Muscle of arm (tissue), 12 donors: ENCODE results near the gene PFN1. TPM values are rescaled to one million over a fixed set of nuclear protein-coding genes. Genes with fewer than 3 reads are reported as not detected.
"Not testable (repeated sequence)": the region's sequence is repeated elsewhere in the genome, so short reads cannot be mapped to it uniquely, and the experiment has no call there.

Source experiments
- DNase-seq: peaks from one replicate; pipeline ENCODE4 v3.0.0-alpha.2; 2013
- polyA plus RNA-seq, 12 donors: library from polyadenylated mRNA; unstranded; fragments of 120-200 nt; gene quantifications; one replicate each; pipeline ENCODE4 v1.2.1, GENCODE V29; 2013; ENCODE audit not compliant: insufficient read length in 12 of 12

The PFN1 gene
- polyA plus RNA-seq, 12 donors: 260 to 767 (median 354) TPM; not detected in 1

DNA sequence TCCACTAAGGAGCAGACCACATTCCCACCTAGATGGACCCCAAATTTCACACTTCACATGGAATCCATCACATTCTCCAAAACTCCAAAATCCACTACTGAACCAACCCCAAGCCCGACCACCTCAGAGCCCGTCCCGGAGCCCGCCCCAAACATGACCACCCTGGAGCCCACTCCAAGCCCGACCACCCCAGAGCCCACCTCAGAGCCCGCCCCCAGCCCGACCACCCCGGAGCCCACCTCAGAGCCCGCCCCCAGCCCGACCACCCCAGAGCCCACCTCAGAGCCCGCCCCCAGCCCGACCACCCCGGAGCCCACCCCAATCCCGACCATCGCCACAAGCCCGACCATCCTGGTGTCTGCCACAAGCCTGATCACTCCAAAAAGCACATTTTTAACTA, 14.7 kb downstream of the PFN1 start:
- no peak for DNase-seq

DNA sequence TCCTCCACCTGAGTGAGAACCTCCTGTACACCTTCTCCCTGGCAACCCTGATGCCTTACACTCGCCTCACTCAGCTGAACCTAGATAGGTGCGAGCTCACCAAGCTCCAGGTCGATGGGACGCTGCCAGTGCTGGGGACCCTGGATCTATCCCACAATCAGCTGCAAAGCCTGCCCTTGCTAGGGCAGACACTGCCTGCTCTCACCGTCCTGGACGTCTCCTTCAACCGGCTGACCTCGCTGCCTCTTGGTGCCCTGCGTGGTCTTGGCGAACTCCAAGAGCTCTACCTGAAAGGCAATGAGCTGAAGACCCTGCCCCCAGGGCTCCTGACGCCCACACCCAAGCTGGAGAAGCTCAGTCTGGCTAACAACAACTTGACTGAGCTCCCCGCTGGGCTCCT, 15.6 kb downstream of the PFN1 start:
- DNase-seq: no peak

DNA sequence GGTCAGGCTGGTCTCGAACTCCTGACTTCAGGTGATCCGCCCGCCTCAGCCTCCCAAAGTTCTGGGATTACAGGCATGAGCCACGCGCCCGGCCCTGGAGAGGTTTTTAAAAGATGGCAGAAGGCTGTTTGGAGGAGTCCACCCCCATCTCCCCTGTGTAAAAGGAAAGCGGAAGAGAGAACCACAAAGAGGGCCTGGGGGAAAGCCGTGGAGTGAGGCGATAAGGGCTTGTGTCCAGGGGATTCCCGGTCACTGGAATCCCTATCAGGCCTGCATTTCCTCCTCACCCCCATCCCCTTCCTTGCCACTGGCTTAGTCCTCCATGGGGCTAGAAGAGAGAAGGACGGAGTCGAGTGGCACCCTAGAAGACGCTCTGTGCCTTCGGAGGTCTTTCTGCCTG, 16.4 kb downstream of the PFN1 start, which contains the start of gene GP1BA:
TSS of gene GP1BA (plus strand) at position 315 of the 400 bp plus-strand sequence. CDS start 328 bp downstream, outside the sequence.
- no peak for DNase-seq

DNA sequence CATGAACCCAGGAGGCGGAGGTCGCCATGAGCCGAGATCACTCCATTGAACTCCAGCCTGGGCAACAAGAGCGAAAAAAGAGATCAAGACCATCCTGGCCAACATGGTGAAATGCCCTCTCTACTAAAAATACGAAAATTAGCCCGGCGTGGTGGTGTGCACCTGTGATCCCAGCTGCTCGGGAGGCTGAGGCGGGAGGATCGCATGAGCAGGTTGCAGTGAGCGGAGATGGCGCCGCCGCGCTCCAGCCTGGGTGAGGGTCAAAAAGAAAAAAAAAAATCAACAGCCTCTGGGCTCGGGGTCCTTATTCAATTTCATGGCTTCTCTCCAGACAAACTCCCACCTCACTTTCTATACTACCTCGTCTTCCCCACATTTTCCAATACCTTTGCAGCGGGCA, 19.4 kb downstream of the PFN1 start:
- no peak for DNase-seq

DNA sequence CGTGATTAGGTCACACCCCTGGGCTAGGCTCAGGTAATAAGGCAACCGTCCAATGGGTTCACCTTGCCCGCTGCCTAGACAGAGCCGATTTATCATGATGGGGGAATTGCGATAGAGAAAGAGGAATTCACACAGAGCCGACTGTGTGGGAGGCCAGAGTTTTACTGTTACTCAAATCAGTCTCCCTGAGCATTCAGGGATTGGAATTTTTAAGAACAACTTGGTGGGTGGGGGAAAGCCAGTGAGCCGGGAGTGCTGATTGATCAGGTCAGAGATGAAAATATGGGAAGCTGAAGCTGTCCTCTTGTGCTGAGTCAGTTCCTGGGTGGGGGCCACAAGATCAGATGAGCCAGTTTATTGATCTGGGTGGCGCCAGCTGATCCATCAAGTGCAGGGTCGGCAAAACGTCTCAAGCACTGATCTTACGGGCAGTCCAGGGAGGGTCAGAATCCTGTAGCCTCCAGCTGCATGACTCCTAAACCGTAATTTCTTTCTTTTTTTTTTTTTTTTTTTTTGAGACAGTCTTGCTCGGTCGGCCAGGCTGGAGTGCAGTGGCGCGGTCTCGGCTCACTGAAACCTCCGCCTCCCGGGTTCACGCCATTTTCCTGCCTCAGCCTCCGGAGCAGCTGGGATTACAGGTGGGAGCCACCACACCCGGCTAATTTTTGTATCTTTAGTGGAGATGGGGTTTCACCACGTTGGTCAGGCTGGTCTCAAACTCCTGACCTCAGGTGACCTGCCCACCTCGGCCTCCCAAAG, 21.6 kb downstream of the PFN1 start:
- not testable (repeated sequence) for DNase-seq

DNA sequence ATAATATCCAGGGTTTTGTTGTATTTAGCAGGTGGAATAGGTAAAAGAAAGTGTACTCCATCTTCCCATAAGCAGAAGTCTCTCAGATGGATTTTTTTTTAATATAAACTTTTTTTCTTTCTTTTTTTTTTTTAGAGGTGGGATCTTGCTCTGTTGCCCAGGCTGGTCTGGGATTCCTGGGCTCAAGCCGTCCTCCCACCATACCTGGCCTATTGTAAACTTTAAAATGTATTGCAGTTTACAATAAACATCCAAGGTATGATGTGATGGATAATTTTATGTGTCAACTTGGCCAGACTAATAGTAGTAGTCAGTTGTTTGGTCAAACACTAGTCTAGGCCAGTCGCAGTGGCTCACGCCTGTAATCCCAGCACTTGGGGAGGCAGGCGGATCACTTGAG, 27.0 kb downstream of the PFN1 start:
- no peak for DNase-seq

DNA sequence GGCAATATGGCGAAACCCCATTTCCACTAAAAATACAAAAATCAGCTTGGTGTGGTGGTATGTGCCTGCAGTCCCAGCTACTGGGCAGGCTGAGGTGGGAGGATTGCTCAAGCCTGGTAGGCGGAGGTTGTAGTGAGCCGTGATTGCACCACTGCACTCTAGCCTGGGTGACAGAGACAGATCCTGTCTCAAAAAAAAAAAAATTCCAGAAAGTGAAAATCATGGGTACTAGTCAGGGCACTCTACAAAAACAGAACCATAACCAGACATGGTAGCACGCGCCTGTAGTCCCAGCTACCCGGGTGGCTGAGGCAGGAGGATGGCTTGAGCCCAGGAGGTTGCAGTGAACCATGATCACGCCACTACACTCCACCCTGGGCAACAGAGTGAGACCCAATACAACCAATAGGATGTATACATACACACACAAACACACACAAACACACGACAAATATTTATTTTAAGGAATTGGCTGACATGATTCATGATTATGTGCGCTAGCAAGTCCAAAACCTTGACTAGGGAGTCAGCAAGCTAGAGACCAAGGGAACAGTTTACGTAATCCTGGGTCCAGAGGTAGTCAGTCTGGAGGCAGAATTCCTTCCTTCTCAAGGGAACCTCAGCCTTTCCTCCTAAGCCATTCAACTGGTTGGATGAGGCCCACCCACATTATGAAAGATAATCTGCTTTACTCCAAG, 27.8 kb downstream of the PFN1 start:
- DNase-seq: no peak

DNA sequence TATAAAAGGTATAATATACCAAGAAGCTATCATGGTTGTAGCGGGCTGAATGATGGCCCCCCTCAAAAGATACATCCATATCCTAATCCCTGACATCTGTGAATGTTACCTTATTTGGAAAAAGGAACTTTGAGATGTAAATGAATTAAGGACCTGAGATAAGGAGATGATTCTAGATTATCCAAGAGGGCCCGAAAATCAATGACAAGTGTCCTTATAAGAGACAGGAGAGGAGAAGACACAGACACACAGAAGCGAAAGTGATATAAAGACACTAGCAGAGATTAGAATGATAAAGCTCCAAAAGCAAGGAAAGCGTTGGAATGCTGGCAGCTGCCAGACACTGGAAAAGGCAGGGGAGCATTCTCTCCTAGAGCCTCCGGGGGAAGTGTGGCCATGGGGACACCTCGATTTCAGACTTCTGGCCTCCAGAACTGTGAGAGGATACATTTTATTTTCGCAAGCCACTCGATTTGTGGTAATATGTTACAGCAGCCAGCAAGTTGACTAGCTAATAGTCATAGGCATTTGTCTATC, 28.8 kb downstream of the PFN1 start:
- DNase-seq: no peak

DNA sequence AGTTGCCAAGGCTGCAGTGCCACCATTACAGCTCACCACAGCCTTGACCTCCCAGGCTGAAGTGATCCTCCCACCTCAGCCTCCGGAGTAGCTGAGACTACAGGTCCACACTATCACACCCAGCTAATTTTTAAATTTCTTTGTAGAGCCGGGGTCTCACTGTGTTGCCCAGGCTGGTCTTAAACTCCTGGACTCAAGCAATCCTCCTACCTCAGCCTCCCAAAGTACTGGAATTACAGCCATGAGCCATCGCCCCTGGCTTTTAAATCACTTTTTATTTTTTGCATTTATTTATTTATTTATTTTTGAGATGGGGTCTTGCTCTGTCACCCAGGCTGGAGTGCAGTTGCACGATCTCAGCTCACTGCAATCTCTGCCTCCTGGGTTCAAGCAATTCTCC, 33.8 kb downstream of the PFN1 start:
- DNase-seq: not testable (repeated sequence)

DNA sequence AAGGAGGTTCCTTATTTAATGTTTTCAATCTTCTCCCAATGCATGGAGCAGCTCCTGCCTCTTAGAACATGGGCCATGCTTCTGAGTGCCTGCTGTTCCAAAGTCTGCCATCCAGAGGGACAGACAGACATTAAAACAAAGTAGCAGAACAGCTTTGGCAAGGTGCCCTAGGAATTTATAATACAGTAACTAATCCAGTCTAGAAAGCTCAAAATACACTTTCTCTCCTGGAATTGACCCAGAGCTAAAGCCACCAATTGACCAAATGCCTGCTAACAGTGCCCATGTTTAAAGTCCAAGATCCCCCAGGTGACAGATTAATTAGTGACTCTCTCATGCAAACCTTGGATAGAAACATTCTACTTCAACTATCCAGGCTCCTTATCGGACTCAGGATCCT, 34.3 kb downstream of the PFN1 start:
- no peak for DNase-seq

DNA sequence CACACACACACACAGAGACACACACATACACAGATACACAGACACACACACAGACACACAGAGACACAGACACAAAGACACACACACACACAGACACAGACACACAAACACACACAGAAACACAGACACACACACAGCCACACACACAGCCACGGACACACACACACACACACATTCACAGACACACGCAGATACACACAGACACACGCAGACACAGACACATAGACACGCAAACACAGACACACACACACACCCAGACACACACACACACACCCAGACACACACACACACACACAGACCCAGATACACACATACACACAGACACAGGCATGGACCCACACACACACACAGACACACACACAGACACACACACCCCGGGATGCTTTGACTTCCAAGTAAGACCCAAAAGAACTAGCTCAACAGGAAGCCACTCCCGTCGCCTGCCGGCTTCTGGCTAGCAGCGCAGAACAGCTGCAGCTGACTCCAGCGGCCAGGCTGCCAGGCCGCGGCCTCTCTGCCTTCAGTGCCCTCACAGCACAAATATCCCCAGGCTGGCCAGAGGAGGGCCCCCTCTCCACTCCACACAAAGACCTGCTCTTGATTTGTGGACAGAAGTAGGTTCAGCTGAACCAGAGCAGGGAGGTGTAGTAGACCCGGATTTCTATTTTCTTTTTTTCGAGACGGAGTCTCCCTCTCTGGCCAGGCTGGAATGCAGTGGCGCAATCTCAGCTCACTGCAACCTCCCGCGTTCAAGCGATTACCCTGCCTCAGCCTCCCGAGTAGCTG, 39.4 kb downstream of the PFN1 start:
- DNase-seq: peak; percentile 89

DNA sequence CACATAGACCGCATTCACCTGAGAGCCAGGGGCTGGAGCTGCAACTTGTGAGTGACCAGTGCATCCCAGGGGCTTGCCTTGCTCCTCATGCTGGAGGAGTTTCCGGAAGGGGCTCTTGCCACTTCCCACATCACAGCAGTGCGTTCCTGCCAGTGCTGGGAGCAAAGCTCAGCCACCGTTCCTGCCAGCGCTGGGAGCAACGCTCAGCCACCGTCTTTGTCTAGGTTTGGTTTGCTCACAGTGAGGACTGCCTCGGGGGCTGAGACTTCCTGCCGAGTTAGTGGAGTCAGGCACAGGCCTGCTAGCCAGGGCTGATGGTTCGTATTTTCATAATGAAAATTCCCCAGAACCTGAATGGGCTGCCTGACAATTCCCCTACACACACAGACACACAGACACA, 40.0 kb downstream of the PFN1 start:
- DNase-seq: no peak

DNA sequence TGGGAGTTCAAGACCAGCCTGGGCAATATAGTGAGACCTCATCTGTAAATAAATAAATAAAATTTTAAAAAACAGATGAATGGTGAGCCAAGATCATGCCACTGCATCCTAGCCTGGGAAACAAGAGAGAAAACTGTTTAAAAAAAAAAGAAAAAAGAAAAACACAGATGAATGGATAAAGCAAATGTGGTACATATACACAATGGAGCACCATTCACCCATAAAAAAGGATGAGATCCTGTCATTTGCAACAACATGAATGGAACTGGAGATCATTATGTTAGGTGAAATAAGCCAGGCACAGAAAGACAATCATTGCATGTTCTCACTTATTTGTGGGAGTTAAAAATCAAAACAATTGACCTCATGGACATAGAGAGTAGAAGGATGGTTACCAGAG, 41.7 kb downstream of the PFN1 start:
- DNase-seq: not testable (repeated sequence)

DNA sequence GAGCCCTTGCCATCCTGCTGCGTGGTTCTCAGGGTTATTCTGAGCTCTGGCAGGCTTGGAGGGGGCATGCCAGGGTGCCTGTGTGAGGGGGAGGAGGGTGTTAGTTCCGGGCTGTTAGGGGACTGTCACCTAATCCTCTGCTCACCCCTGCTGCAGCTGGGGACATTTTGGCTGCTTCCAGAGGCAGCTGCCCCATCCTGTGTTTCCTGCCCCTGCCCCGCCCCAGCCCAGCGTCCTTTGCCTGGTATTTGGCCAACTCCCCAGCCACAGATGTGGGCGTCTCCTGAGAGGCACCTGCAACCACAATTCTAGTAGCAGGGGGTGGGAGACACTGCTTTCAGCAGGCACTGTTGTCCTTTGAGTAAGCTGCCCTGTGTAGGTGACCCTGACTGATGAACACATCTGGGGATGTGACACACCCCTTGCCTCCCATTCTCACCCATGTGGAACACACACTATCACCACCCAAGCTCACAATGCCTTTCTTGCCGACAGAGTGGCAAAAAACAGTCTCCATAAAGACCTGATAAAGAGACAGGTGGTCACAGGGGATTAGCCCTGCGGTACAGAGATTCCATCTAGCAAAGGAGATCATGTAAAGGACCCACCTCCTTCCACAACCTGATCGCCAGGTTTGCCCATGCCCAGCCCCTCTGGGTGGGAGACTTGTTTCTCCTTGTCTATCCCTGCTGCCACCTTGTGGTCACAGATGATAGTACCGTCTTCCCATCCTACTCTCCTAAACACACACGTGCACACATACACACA, 45.1 kb downstream of the PFN1 start, which contains the start of gene CHRNE:
TSS of gene CHRNE (minus strand) at position 48 of the 768 bp plus-strand sequence. CDS start at position 13, 35 bp downstream.
- peak; percentile 79 for DNase-seq

DNA sequence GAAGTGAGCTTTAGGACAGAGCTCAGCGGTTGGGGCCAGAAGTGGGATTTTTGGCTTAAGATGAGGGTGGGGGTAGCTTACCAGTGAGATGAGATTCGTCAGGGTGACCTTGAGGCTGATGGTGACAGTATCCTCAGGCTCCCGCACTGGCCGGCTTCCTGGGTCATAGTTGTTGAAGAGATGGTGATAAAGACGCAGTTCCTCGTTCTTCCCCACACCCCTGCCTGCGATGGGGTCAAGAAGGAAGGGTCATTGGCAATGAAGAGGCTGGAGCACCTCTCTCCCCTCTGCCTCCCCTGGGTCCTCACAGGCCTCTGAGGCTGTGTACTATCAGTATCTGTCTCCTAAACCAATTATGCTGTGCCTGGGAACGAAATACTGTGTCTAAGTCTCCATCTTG, 45.8 kb downstream of the PFN1 start:
- no peak for DNase-seq

DNA sequence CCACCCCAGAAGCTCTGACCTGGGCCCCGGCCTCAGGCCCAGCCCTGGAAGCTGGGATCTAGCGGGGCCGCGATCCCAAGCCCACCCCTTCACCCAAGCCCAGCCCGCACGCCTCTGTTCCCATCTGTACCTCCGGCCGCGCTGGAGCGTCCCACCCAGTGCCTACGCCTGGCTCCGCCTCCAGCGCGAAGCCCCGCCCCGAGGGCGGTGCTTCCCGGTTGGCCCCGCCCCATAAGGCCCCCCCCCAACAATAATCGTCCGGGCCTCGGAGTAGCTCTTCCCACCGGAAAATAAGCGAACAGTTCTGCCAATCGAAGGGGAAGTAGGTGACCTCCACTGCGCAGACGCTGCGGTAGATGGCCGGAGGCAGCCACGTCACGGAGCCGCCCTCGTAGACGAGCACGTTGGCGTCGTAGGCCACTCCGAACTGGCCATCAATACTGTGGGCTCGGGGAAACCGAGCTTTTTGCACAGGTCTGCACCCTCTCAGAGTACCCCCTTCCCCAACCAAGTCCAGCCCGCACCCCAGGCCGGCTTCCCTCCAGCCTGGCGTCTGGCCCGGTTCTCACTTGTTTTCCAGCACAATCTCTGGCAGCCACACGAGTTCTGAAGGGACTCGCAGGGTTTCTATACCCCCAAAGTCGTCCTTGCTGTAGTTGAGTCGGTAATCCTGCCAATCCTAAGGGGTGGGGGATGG, 46.5 kb downstream of the PFN1 start:
- DNase-seq: no peak

DNA sequence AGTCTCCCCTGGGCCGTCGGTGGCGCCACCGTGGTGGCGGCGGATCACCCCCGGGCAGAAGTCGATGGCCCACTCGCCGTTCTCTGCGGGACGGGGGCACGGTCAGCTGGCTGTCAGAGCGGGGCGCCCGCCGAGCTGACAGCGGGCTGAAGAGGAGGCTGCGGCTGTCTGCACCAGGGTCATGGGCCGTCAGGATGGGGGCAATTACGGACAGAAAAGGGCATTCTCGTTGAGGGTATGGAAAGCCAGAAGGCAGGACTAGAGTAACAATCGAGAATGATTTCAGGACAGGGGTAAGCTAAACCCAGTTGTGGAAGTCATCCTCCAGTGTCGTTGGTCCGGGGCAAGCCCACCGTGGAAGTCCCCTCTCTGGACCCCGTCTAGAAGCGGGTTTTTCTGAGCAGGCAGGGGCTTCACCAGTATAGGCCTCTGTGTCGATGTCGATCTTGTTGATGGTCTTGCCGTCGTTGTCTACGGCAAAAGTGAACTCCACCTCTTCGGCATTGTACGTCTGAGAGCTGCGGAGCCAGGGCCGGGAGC, 47.2 kb downstream of the PFN1 start:
- no peak for DNase-seq

DNA sequence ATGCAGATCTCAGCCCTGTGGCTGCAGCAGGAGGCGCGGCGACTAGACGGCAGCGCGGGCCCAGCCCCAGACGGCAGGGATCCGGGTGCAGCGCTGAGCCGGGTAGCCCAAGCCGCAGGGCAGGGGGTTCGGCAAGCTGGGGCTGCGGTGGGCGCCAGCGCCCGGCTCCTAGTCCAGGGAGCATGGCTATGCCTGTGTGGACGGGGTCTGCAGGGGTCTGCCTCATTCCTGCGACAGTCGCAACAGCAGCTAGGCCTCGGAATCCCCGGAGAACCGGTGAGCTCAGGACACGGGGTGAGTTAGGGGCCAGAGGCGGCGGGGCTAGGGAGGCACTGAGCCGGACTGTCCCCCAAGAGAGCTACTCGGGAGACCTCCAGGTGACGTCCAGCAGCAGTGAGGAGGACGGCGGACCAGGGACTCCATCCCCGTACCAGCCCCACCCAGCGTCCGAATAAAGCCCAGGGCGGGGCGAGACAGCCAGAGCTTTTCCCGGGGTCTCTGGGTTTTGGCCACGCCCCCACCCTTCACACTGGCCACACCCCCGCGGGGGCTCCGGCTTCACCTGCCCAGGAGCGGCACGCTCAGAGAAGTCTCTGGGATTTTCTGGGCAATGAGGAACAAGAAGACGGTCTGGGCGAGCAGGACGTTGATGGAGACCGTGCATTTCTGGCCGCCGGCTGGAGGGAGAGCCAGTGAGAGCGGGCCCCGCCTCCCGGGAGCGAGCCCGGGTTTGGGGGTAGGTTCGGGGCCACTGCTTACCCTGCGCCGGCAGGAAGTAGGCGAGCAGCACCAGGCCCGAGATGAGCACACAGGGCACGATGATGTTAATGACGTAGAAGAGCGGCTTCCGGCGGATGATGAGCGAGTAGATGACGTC, 47.9 kb downstream of the PFN1 start:
- no peak for DNase-seq
